IPS-18a (cell line): ENCODE results near the gene PCSK2.

Source experiments
- H3K27ac ChIP-seq: one replicate; pipeline ENCODE4 v1.5.1; 2013; ENCODE audit warnings: low read length
- H3K27me3 ChIP-seq: one replicate; pipeline ENCODE4 v1.6.1; 2013; ENCODE audit warnings: mild to moderate bottlenecking, low read length; ENCODE audit not compliant: control insufficient read depth, insufficient read depth
- H3K36me3 ChIP-seq: one replicate; pipeline ENCODE4 v1.6.1; 2013; ENCODE audit warnings: low read depth, low read length; ENCODE audit not compliant: control insufficient read depth
- H3K4me1 ChIP-seq: one replicate; pipeline ENCODE4 v1.6.1; 2013; ENCODE audit warnings: low read depth, low read length; ENCODE audit not compliant: control insufficient read depth
- H3K4me3 ChIP-seq: one replicate; pipeline ENCODE4 v1.5.1; 2013; ENCODE audit warnings: low read length
- H3K9ac ChIP-seq: one replicate; pipeline ENCODE4 v1.6.1; 2013; ENCODE audit warnings: mild to moderate bottlenecking, low read length, moderate library complexity
- H3K9me3 ChIP-seq: one replicate; pipeline ENCODE4 v1.6.1; 2013; ENCODE audit warnings: low read depth, low read length; ENCODE audit not compliant: control insufficient read depth

PCSK2 gene

GRCh38 chr20:17343656-17344452 is 117.0 kb downstream of the PCSK2 start:
- Histone ChIP-seq H3K9ac (no peak overlapping the region), H3K27me3 (no peaks in the 10 kb centered on the region), H3K9me3 (no peaks in the 10 kb centered on the region), H3K4me3 (no peak overlapping the region), H3K36me3 (no peaks in the 10 kb centered on the region), H3K27ac (no peak overlapping the region), H3K4me1 (no peaks in the 10 kb centered on the region)

DNA sequence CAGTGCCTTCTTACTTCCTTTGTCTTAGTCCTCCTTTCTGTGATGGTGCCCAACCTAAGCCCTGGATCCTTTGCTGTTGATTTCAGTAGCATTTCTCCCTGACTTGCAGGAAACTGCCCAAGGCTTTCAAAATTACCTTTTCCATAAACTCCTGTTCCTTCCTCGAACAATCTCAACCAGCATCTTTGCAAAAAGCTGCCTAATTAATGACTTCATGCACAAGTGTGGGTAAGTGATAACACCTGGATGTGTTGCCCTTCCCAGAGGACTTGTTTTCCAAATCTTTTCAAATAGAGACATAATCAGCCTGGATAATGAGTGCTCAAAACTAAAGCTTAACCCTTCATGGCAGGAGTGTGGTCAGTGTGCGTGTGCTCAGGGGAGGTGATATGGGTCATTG is 118.0 kb downstream of the PCSK2 start:
- H3K4me1 ChIP-seq, result no peaks in the 10 kb centered on the region
- no peak overlapping the region for H3K4me3 ChIP-seq
- H3K27ac ChIP-seq, result no peak overlapping the region
- no peaks in the 10 kb centered on the region for H3K36me3 ChIP-seq
- H3K9ac ChIP-seq, result no peak overlapping the region
- H3K27me3 ChIP-seq, result no peaks in the 10 kb centered on the region
- no peaks in the 10 kb centered on the region for H3K9me3 ChIP-seq

DNA sequence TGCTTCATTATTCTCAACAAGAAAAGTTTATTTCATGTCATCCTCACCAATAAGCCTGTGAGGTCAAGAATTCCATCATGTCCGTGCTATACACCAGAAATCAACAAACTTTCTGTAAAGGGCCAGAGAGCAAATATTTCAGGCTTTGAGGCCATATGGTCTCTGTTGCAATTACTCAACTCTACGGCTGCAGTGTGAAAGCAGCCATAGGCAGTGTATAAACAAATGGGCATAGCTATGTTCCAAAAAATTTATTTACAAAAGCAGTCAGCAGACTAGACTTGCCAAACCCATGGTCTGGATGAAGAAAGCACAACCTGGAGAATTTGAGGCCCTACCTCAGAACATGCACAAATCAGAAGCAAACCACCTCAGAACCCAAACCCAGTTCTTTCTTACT is 118.5 kb downstream of the PCSK2 start:
- no peaks in the 10 kb centered on the region for H3K36me3 ChIP-seq
- H3K4me3 ChIP-seq, result no peak overlapping the region
- no peaks in the 10 kb centered on the region for H3K9me3 ChIP-seq
- H3K27me3 ChIP-seq, result no peaks in the 10 kb centered on the region
- no peak overlapping the region for H3K9ac ChIP-seq
- H3K27ac ChIP-seq, result no peak overlapping the region
- H3K4me1 ChIP-seq, result no peaks in the 10 kb centered on the region

GRCh38 chr20:17350321-17350720 is 123.5 kb downstream of the PCSK2 start:
- Histone ChIP-seq H3K27me3 (no peaks in the 10 kb centered on the region), H3K9ac (no peak overlapping the region), H3K36me3 (no peaks in the 10 kb centered on the region), H3K27ac (no peak overlapping the region), H3K4me1 (no peaks in the 10 kb centered on the region), H3K4me3 (no peak overlapping the region), H3K9me3 (no peaks in the 10 kb centered on the region)

DNA sequence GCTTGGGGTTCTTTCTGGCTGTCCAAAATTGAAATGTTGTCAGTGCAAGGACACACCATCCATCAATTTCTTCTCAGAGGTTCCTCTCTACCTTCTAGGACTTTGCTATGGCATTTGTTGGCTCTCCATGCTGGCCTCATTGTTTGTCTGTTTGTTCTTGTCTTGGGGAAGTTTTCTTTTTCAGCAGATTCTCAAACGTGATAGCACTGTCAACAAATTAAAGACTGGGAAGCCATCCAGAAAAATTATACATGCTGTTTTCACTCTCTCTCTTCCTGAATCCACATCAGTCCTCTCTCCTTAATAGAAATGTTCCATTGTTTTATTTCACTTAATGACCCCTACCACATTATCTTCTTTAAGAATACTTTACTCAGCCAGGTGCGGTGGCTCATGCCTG is 130.4 kb downstream of the PCSK2 start:
- no peaks in the 10 kb centered on the region for H3K36me3 ChIP-seq
- no peak overlapping the region for H3K27ac ChIP-seq
- no peak overlapping the region for H3K9ac ChIP-seq
- no peaks in the 10 kb centered on the region for H3K4me1 ChIP-seq
- no peak overlapping the region for H3K4me3 ChIP-seq
- no peaks in the 10 kb centered on the region for H3K9me3 ChIP-seq
- H3K27me3 ChIP-seq, result no peaks in the 10 kb centered on the region

DNA sequence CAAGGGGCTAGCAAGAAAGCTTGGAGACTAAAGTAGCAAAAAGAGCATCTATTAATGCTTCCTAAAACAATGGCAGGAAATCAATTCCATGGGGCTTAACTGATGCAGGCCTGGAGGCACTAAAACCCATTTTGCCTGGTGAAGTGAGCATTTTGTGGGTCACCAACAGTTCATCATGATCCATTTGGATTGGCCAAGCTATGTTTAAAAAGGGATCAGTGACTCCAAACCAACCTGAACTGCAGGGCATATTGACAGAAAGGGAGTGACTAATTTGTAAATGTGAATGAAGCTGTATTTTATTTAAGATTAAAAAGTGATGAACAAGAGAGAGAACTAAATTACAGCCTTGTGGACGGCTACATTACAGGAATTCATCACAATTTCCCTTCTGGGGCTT is 132.0 kb downstream of the PCSK2 start:
- H3K4me3 ChIP-seq, result no peak overlapping the region
- H3K4me1 ChIP-seq, result no peaks in the 10 kb centered on the region
- no peak overlapping the region for H3K9ac ChIP-seq
- H3K27me3 ChIP-seq, result no peaks in the 10 kb centered on the region
- no peaks in the 10 kb centered on the region for H3K9me3 ChIP-seq
- H3K27ac ChIP-seq, result no peak overlapping the region
- no peaks in the 10 kb centered on the region for H3K36me3 ChIP-seq

DNA sequence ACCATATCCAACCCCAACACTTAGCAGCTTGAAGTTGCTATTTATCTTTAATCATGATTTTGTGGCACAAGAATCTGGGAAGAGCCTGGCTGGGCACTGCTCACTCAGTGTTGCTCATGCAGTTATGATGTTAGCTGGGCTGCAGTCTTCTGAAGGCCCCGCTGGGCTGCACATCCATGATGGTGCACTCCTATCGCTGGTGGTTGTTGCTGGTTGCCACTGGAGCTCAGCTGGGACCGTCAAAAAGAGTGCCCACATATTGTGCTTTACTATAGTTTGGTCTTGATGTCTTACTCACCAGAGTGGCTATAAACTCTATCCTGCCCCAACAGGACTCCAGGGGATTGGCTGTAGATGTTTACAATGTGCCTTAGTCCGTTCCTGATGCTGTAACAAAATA is 137.8 kb downstream of the PCSK2 start:
- Histone ChIP-seq H3K9me3 (no peaks in the 10 kb centered on the region), H3K36me3 (no peaks in the 10 kb centered on the region)

GRCh38 chr20:17365831-17366230 is 139.0 kb downstream of the PCSK2 start:
- Histone ChIP-seq H3K4me1 (no peaks in the 10 kb centered on the region), H3K9ac (no peak overlapping the region), H3K4me3 (no peak overlapping the region), H3K36me3 (no peaks in the 10 kb centered on the region), H3K9me3 (no peaks in the 10 kb centered on the region), H3K27me3 (no peaks in the 10 kb centered on the region), H3K27ac (no peak overlapping the region)

More for the DNA sequence above, 137.8 kb downstream of the PCSK2 start:
- no peak overlapping the region for H3K4me3 ChIP-seq
- H3K27me3 ChIP-seq, result no peaks in the 10 kb centered on the region
- H3K4me1 ChIP-seq, result no peaks in the 10 kb centered on the region
- no peak overlapping the region for H3K27ac ChIP-seq
- no peak overlapping the region for H3K9ac ChIP-seq

DNA sequence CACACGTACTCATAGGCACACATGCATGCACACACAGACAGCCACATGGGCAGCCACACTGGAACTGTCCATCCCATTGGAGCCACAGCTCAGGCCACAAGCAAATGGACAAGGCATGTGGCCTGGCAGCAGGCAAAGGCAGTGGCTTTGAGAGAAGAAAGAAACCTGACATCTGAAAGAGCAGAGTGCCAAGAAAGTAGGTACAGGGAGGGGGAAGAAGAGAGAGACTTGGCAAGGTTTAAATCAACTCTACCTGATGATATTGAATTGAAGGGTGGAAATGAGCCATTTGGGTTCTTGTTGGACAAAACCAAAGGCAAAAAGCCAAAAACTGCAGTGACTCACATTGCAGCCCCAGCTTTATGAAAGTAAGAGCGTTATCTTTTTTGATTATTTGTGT is 142.7 kb downstream of the PCSK2 start:
- H3K4me3 ChIP-seq, result no peak overlapping the region
- no peak overlapping the region for H3K9ac ChIP-seq
- no peaks in the 10 kb centered on the region for H3K27me3 ChIP-seq
- H3K4me1 ChIP-seq, result no peaks in the 10 kb centered on the region
- H3K36me3 ChIP-seq, result no peaks in the 10 kb centered on the region
- no peak overlapping the region for H3K27ac ChIP-seq
- no peaks in the 10 kb centered on the region for H3K9me3 ChIP-seq

GRCh38 chr20:17372806-17373440 is 146.1 kb downstream of the PCSK2 start:
- no peaks in the 10 kb centered on the region for H3K27me3 ChIP-seq
- H3K9ac ChIP-seq, result no peak overlapping the region
- no peaks in the 10 kb centered on the region for H3K9me3 ChIP-seq
- H3K36me3 ChIP-seq, result no peaks in the 10 kb centered on the region
- H3K4me1 ChIP-seq, result peaks cover 5% of the 10 kb centered on the region
- no peak overlapping the region for H3K27ac ChIP-seq
- no peak overlapping the region for H3K4me3 ChIP-seq

DNA sequence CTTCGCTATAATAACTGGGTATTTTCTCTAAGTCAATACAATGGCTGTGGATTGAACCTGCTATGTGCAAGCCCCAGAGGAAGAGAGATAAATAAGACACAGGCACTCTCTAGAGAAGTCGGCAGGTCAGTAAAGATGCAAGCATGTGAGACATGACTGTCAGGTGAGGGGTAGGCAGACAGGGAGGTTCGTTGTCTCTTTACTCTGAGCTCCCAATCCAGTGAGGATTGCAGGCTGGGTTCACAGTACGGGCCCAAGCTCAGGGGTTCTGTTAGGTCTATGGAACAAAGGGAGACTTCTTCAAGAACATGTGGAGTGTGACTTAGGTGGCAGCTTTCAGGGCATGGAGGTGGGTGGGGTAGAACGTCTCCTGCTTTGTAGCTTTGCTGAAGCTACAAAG is 147.2 kb downstream of the PCSK2 start:
- no peaks in the 10 kb centered on the region for H3K9me3 ChIP-seq
- H3K27ac ChIP-seq, result no peak overlapping the region
- H3K9ac ChIP-seq, result no peak overlapping the region
- no peak overlapping the region for H3K4me3 ChIP-seq
- H3K36me3 ChIP-seq, result no peaks in the 10 kb centered on the region
- H3K4me1 ChIP-seq, result peaks cover 5% of the 10 kb centered on the region
- H3K27me3 ChIP-seq, result no peaks in the 10 kb centered on the region

GRCh38 chr20:17376031-17376430 is 149.2 kb downstream of the PCSK2 start:
- peaks cover 5% of the 10 kb centered on the region for H3K4me1 ChIP-seq
- H3K27ac ChIP-seq, result no peak overlapping the region
- no peaks in the 10 kb centered on the region for H3K27me3 ChIP-seq
- H3K9me3 ChIP-seq, result no peaks in the 10 kb centered on the region
- H3K9ac ChIP-seq, result no peak overlapping the region
- no peaks in the 10 kb centered on the region for H3K36me3 ChIP-seq
- H3K4me3 ChIP-seq, result no peak overlapping the region
